ENCODE measurements around the gene PFDN1.

Gene PFDN1

DNA sequence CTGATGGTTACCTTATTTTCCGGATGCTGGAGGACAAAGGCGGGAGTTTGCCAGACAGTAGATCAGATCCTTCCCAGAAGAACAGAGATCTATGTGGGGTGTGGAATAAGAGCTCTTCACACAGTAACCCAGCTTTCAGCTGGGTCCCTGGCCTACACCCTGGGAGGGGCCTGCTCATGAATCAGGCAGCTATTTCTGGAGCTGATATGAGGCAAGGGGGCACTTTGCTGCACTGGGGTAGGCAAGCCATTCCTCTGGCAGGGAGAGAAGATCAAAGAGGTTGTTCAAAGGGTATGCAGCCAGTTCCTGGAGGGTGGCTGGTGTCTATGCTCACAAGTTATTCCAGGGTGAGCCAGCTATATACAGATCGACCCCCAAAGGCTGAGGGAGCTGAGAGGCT is 79.3 kb downstream of the PFDN1 start:
- CTCF ChIA-PET, result no interaction called here
- POLR2A ChIA-PET (ENCODE audit: low non-redundant PET), result no interaction called here
- TF ChIP-seq, protein P1, sequence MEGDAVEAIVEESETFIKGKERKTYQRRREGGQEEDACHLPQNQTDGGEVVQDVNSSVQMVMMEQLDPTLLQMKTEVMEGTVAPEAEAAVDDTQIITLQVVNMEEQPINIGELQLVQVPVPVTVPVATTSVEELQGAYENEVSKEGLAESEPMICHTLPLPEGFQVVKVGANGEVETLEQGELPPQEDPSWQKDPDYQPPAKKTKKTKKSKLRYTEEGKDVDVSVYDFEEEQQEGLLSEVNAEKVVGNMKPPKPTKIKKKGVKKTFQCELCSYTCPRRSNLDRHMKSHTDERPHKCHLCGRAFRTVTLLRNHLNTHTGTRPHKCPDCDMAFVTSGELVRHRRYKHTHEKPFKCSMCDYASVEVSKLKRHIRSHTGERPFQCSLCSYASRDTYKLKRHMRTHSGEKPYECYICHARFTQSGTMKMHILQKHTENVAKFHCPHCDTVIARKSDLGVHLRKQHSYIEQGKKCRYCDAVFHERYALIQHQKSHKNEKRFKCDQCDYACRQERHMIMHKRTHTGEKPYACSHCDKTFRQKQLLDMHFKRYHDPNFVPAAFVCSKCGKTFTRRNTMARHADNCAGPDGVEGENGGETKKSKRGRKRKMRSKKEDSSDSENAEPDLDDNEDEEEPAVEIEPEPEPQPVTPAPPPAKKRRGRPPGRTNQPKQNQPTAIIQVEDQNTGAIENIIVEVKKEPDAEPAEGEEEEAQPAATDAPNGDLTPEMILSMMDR (conservative IDR thresholded peaks at IDR 0.05; ENCODE audit: low read depth), result no peak
- no peak overlapping the region for H3K27ac ChIP-seq
- DNase-seq (ENCODE audit: low spot score), result no peak

DNA sequence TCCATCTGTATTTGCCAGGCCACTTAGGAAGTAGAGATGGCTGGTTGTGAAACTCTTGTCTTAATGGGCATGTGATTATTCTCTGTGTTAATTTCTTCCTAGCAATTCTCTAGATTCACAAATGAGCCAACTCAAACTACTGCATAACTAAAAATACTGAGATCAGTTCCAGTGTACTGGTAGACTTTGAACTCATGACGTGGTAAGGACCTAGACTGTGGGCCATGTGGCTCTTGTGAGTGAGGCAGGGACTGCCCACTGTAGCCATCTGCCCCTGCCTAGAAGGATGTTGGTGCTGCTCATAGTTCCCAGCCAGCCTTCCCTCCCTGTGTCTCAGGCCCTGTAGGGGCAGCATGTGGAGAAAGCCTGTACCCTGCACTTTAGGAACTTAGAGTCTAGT is 80.5 kb downstream of the PFDN1 start:
- TF ChIP-seq, protein P1 (conservative IDR thresholded peaks at IDR 0.05; ENCODE audit: low read depth), result no peak
- H3K27ac ChIP-seq, result no peak overlapping the region
- no peak for DNase-seq (ENCODE audit: low spot score)
- ChIA-PET CTCF (interaction anchor here (1.2 kb wide), 1 partner anchor 22 kb away, joined by 6 read pairs; no protein-coding TSS in a partner anchor), POLR2A (ENCODE audit: low non-redundant PET) (no interaction called here)

DNA sequence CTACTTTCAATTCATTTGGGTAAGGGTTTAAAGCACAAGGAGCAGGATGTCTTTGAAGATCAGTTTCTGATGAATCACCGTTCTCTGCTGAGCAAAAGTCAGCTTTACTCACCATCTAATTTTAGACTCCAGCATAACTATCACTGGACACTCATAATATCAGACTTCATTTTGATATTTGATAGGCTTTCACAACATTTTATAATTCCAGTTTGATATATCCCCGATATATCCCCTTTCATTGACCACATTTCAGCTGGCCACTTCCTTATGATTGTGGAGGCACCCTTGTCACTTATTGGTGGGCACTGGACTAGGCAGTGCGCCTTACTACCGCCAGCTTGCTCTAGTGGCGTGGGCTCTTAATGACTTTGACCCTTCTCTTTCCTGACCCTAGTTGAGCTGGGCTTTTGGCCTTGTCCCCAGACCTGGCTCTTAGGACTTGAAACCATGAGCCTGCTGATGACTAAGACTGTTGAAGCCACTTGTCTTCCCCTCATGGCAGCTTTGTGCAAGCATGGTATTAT is 81.1 kb downstream of the PFDN1 start:
- ChIA-PET CTCF (interaction anchor here (0.5 to 1.2 kb wide), 5 partner anchors 18 to 410 kb away, joined by 3 to 6 read pairs (median 4); no protein-coding TSS in a partner anchor), POLR2A (ENCODE audit: low non-redundant PET) (no interaction called here)
- TF ChIP-seq, protein P1 (conservative IDR thresholded peaks at IDR 0.05; ENCODE audit: low read depth), result no peak
- H3K27ac ChIP-seq, result peak overlapping the region; percentile 45
- DNase-seq (ENCODE audit: low spot score), result peak; percentile 84

GRCh38 chr5:140220698-140221064 is 82.2 kb downstream of the PFDN1 start:
- H3K27ac ChIP-seq, result no peak overlapping the region
- ChIA-PET CTCF (interaction anchor here (0.7 to 1.0 kb wide), 3 partner anchors 19 to 131 kb away, joined by 3 to 4 read pairs (median 3); no protein-coding TSS in a partner anchor), POLR2A (ENCODE audit: low non-redundant PET) (interaction anchor here (1.3 kb wide), 1 partner anchor 126 kb away, joined by 6 read pairs; the partner anchor contains the start of gene HBEGF)
- no peak for DNase-seq (ENCODE audit: low spot score)
- TF ChIP-seq, protein P1 (conservative IDR thresholded peaks at IDR 0.05; ENCODE audit: low read depth), result no peak

- POLR2A ChIA-PET (ENCODE audit: low non-redundant PET), result interaction anchor here (1.3 kb wide), 1 partner anchor 126 kb away, joined by 6 read pairs; the partner anchor contains the start of gene HBEGF
- CTCF ChIA-PET, result interaction anchor here (0.7 to 1.0 kb wide), 2 partner anchors 74 to 131 kb away, joined by 3 read pairs; no protein-coding TSS in a partner anchor
- H3K27ac ChIP-seq, result no peak overlapping the region
- TF ChIP-seq, protein P1 (conservative IDR thresholded peaks at IDR 0.05; ENCODE audit: low read depth), result no peak
- peak; percentile 34 for DNase-seq (ENCODE audit: low spot score)
These were observed 82.7 kb downstream of the PFDN1 start for GRCh38 chr5:140220032-140220697.

- no peak for DNase-seq (ENCODE audit: low spot score)
- H3K27ac ChIP-seq, result no peak overlapping the region
- TF ChIP-seq, protein P1 (conservative IDR thresholded peaks at IDR 0.05; ENCODE audit: low read depth), result no peak
- POLR2A ChIA-PET (ENCODE audit: low non-redundant PET), result interaction anchor here (1.3 kb wide), 1 partner anchor 127 kb away, joined by 6 read pairs; the partner anchor contains the start of gene HBEGF
- CTCF ChIA-PET, result no interaction called here
These were observed 83.6 kb downstream of the PFDN1 start for GRCh38 chr5:140219068-140219991.
